Astrocyte of the cerebellum (primary cell): ENCODE data around the gene LRRC18.

Experiments
- DNase-seq: peaks from one replicate; pipeline ENCODE4 v3.0.0-alpha.2; 2011; ENCODE audit warnings: low read depth
- H3K4me3 ChIP-seq: 2 replicates; pipeline ENCODE4 v1.5.1; 2011; ENCODE audit warnings: mild to moderate bottlenecking, low read depth, low read length, moderate library complexity
- in situ Hi-C: cut with HindIII; loops from 2 replicates; pipeline ENCODE4 v1.10.0; 2017; ENCODE audit warnings: low sequenced_read_pairs
- TF ChIP-seq, protein P1 (sequence below): IDR thresholded peaks from 2 replicates; pipeline ENCODE4 v1.5.1; 2012; ENCODE audit warnings: low read length, low read depth, moderate library complexity, mild to moderate bottlenecking; ENCODE audit errors: missing control alignments

Gene LRRC18

DNA sequence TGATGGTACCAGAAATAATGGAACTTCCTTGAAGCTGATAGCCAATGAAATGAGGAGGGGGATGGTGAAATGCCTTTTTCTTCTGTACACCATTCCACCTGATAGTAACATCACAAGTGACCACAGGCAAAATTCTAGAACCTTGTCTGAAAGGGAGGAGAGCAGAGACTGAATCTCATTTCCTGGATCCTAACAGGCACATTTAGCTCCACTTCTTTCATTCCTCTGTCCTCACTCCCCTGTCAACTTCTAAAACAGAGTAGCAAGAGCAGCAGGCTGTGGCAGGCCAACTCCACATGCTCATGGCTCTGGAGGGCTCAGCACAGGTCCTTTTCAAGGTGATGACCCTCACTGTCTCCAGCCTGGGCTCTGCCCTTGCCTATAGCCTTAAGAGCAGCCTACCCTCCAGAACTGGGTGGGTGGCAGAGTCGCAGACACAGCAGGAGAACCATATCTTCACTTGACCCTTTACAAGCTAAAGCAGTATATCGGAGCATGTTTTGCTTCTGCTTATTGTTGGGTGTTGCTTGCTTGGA, at the start of gene LRRC18:
TSS of gene LRRC18 (minus strand) at position 51 of the 536 bp plus-strand sequence. CDS start 25,685 bp downstream, outside the sequence.
- no peak for DNase-seq
- TF ChIP-seq, protein P1, sequence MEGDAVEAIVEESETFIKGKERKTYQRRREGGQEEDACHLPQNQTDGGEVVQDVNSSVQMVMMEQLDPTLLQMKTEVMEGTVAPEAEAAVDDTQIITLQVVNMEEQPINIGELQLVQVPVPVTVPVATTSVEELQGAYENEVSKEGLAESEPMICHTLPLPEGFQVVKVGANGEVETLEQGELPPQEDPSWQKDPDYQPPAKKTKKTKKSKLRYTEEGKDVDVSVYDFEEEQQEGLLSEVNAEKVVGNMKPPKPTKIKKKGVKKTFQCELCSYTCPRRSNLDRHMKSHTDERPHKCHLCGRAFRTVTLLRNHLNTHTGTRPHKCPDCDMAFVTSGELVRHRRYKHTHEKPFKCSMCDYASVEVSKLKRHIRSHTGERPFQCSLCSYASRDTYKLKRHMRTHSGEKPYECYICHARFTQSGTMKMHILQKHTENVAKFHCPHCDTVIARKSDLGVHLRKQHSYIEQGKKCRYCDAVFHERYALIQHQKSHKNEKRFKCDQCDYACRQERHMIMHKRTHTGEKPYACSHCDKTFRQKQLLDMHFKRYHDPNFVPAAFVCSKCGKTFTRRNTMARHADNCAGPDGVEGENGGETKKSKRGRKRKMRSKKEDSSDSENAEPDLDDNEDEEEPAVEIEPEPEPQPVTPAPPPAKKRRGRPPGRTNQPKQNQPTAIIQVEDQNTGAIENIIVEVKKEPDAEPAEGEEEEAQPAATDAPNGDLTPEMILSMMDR = no peak
- in situ Hi-C loops = no loop called here
- H3K4me3 ChIP-seq = no peak within 1 kb of the TSS

DNA sequence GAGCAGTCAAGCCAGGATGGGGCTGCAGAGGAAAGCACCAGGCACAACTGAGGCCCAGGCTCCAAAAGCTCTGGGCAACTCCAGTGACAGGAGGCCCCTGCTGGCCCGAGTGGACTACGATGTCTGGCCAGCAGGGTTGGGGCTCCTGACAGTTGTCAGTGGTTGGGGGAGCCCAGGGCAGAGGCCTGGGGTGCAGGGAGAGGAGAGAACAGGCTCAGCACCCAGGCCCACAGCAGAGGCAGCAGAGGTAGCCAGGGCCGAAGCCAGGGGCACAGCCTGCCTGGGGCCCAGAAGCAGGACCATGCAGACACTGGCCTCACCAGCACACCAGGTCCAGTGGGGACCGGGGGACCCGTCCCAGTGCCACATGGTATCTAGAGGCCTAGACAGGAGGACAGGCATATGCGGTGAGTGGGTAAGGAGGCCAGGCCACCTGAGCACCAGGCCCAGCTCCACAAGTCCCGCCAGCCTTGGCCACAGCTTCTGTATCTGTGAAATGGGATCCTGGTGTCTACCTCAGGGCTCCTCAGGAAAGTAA, 46.0 kb upstream of the LRRC18 start:
- in situ Hi-C loops = no loop called here
- no peak overlapping the region for H3K4me3 ChIP-seq
- TF ChIP-seq, protein P1 = no peak

DNA sequence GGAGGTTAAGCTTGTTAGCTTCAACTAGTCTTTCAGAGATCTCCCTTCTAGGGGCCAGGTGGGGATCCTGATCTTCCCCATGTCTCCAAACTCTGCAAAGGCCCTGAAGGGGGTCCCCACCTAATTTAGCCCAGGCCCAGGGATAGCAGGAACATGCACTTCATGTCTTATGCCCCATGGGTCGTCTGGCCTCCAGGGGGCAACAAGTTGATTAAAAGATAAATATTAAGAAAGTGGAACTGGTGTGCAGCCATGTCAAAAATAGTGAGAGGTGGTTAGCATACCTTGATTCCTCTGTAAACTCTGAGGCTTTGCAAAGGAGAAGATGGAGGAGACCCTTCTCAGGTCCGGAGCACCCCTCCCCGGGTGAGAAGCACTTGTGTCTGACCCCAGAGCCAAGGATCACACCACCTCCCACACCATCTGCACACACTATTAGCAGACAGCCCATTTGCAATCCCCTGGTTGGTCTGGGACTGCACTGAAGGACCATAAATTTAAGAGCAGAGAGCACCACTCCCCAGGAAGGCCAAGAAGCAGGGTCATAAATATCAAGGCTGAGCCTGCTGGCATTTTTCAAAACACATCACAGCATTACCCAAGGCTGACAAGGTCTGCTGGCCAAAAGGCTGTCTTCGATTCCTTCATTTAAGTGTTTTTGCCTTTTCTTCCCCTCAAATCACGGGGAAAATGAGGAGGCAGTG, 44.2 kb upstream of the LRRC18 start:
- in situ Hi-C loops = loop anchor here (5.0 kb wide), 1 partner anchor 529 kb away; no protein-coding TSS in a partner anchor
- TF ChIP-seq, protein P1 = no peak
- DNase-seq = no peak
- H3K4me3 ChIP-seq = no peak overlapping the region

More for the DNA sequence above, 46.0 kb upstream of the LRRC18 start:
- DNase-seq = no peak

DNA sequence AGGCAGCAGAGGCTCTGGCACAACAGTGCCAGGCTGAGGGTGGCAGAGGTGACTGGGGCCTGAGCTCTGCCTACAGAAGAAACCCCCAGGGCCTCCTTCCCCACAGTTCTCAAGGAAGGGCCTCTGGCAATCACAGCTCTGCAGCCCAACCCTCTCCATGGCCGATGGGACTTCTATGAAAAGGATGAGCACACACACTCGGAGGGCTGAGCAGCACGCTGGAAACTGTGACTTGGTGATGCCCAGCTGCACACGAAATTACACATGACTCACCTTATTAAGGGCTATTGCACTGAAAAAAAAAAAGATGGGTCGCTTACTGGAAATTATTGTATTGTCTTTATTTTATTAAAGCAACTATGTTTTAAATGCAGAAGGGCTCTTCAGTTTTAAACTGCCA, 42.9 kb upstream of the LRRC18 start:
- no peak for DNase-seq
- H3K4me3 ChIP-seq = no peak overlapping the region
- in situ Hi-C loops = loop anchor here (5.0 kb wide), 1 partner anchor 530 kb away; no protein-coding TSS in a partner anchor
- TF ChIP-seq, protein P1 = no peak

DNA sequence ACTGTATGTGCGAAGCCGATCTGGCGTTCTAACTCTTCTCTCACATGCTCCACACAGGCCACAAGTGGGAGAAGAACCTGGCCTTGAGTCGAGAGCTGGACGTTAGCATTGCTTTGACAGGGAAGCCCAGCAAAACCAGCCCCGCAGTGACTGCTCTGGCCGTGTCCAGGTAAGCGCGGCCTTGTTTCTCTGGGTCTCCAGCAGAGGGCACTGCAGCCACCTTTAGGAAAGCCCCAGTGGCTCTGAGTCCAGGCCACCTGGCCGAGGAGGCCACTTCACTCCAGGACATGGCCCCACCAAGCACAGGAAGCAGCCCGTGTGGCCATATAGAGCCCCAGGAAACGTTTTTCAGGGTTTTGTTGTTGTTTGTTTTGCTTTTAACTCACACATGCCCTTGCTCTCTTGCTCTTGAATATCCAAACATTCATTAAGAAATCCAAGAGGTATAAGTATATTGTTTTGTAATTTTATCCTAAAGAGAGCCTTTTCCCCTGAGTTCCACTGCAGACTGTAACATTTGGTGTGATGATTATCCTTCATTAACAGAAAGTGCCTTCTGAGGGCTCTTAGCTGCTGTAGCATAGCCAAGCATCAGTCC, 41.8 kb upstream of the LRRC18 start:
- in situ Hi-C loops = loop anchor here (5.0 kb wide), 1 partner anchor 531 kb away; no protein-coding TSS in a partner anchor
- TF ChIP-seq, protein P1 = peak; percentile 88
- peak; percentile 19 for DNase-seq
- H3K4me3 ChIP-seq = no peak overlapping the region

DNA sequence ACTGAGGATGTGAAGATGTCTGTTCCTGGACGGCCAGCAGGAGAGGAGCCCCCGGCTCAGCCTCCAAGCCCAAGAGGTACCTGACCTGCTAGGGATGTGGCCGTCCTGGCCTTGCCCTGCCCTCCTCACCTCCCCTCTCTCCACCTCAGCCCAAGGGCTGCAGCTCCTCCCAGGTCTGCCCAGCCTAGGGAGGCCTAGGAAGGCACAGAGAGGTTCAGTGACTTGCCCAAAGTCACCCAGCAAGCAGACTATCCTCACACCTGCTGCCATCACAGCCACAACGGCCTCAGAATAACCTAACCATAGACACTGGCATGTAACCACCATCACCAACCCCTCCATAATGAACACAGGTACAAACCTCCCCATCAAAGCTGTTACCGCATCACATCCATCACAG, 38.7 kb upstream of the LRRC18 start:
- in situ Hi-C loops = no loop called here
- DNase-seq = no peak
- no peak overlapping the region for H3K4me3 ChIP-seq
- TF ChIP-seq, protein P1 = no peak
